ENCODE measurements around the gene PPP1R3G.

PPP1R3G gene

DNA sequence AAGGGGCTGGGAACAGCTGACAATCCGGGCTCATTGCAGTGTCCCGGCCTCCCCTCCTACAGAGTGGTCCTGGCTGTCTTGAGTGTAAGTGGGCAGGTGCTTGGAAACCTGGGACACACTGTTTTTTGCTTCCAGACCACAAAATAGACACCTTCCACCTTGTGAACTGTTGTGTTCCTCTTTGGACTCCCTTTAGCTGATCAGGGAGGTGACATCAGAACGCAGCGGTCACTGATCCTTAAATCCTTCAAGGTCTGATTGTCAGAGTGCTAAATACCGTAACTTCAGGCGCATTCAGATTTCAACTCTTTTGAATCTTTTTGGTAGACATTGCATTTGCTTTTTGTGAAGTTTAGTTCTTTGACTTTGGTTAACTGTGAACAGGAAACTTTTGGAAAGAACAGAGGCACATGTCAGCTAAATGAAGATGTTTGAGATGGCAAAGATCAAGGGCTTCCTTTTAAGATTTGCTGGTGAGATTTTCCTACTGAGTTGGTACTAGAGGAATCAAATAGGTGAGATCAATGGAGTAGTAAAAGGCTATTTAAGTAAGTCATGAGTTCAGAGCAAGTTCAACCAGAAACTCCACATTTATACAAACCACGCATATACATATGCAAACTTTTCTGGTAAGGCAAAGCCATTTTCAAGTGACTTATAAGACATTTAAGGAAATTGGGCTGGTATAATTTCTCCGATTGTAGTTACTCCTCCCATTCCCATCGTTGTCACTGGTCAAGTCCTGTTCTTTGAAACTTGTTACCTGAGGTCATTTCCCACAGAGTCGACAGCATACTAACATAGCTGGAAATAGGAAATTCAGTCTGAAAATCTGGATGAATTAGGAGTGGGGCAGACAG, 6.3 kb downstream of the PPP1R3G start:
- TF ChIP-seq, protein P1, sequence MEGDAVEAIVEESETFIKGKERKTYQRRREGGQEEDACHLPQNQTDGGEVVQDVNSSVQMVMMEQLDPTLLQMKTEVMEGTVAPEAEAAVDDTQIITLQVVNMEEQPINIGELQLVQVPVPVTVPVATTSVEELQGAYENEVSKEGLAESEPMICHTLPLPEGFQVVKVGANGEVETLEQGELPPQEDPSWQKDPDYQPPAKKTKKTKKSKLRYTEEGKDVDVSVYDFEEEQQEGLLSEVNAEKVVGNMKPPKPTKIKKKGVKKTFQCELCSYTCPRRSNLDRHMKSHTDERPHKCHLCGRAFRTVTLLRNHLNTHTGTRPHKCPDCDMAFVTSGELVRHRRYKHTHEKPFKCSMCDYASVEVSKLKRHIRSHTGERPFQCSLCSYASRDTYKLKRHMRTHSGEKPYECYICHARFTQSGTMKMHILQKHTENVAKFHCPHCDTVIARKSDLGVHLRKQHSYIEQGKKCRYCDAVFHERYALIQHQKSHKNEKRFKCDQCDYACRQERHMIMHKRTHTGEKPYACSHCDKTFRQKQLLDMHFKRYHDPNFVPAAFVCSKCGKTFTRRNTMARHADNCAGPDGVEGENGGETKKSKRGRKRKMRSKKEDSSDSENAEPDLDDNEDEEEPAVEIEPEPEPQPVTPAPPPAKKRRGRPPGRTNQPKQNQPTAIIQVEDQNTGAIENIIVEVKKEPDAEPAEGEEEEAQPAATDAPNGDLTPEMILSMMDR (IDR thresholded peaks at IDR 0.05; ENCODE audit: borderline replicate concordance, insufficient read depth, low read depth, low read length) = no peak

DNA sequence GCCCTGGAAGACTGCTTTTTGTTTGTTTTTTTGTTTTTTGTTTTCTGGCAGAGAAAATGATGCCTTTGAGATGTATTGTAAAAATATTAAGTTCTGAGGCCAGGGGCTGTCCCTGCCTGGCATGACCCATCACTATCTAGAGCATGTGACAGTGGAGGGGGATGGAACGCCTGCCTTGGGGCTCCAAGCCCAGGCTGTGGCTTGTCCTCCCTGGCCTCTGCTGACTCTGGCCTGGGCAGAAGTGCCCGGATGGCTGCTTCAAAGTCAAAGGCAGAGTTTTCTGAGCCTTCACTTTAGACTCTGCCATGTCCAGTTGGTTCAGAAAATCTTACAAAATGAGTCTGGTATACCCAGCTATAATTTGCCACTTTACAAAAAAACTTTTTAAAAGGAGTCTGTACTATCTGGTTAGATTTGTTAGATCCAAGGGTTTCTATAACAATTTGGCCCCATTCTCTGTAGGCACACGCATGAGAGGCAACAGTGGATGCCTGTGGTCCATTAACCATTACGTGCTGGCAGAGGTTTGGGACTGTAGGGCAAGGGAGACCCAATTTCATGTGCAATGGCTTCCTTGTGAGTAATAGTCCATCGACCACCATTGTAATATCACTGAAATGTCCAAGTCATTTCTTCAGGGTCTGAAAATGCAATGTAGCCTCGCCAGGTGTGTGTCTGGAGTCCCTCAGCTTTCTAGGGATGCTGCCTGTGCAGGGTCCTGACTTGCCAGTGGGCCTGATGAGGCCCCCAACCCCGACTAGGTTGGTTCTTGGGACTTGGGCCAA, 8.3 kb downstream of the PPP1R3G start:
- no peak overlapping the region for H3K4me3 ChIP-seq (ENCODE audit: low read depth, low read length)
- TF ChIP-seq, protein P1 (IDR thresholded peaks at IDR 0.05; ENCODE audit: borderline replicate concordance, insufficient read depth, low read depth, low read length) = no peak

More for the DNA sequence above, 6.3 kb downstream of the PPP1R3G start:
- no peak overlapping the region for H3K4me3 ChIP-seq (ENCODE audit: low read depth, low read length)

DNA sequence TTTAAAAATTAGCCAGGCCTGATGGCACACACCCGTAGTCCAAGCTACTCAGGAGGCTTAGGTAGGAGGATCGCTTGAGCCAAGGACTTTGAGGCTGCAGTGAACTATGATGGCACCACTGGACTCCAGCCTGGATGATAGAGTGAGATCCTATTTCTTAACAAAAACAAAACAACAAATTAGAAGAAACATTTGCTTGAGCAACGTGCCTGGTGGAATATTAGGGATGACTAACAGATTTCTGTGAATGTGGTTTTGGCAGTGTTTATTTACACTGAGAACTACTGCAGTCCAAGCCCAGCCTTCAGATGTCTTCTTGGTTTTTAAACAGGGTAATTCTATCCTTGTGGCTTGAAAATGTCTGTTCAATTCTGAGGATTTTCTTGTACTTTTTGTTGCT, 9.2 kb downstream of the PPP1R3G start:
- TF ChIP-seq, protein P1 (IDR thresholded peaks at IDR 0.05; ENCODE audit: borderline replicate concordance, insufficient read depth, low read depth, low read length) = no peak
- no peak overlapping the region for H3K4me3 ChIP-seq (ENCODE audit: low read depth, low read length)

DNA sequence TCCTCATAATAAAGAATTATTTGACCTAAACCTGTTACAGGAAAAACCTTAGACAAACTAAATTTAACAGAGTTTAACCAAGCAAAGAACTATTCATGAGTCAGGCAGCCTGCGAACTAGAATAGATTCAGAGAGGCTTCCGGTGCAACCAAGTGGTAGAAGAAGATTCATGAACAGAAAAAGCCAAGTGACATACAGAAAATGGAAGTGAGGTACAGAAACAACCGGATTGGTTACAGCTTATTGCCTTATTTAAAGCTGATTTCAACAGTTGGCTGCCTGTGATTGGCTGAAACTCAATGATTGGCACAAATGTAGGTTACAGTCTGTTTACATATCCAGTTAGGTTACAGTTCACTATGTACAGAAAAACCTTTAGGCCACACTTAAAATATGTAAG, 10.1 kb downstream of the PPP1R3G start:
- TF ChIP-seq, protein P1 (IDR thresholded peaks at IDR 0.05; ENCODE audit: borderline replicate concordance, insufficient read depth, low read depth, low read length) = no peak
- no peak overlapping the region for H3K4me3 ChIP-seq (ENCODE audit: low read depth, low read length)

DNA sequence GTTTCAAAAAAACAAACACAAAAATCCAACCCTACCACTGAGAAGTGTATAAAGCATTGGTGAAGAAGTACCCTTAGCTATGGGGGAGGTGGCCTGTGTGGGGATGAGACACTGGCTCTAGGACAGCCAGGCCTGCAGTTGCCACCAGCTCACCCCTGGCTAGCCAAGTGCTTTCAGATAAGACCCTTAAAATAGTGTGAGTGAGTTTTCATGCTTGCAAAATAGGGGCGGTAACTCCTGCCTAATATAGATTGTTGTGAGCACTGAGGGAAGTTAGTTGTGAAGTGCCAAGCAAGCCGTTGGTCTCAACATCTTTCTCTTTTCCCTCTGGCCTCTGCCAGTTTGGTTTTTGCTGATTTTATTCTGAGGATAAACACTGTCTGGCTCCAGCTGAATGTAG, 11.3 kb downstream of the PPP1R3G start:
- TF ChIP-seq, protein P1 (IDR thresholded peaks at IDR 0.05; ENCODE audit: borderline replicate concordance, insufficient read depth, low read depth, low read length) = no peak

DNA sequence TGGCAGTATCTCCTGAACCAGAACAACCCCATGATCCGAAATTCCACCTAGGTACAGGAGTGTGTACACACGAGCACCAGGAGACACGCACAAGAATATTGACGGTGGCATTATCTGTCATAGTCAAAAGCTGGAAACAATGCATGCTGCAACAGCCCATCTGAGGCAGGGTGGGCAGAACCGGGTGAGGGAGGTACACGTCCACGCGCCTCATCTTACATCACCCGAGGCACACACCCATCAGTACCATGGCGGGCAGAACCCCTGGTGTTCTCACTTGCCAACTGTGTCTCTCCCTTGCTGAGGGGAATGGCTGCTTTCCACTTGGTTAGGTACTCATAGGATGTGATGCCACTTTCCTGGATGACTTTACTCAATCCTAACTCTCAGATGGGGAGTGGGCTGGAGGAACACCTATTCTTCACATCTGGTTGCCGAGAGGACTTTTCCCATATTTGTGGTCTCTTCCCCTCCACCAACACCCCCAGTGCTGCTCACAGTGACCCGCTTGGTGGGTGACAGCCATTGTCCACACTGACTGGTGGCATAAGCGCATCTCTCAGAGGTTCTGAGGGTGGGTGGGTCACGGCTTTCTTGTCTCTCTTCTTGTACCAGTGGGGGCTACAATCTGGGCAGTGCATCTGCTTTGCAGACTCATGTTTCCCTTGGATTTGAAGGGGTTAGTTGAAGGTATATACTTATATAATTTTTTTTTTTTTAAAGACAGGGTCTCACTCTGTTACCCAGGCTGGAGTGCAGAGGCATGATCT, 13.5 kb downstream of the PPP1R3G start:
- no peak overlapping the region for H3K4me3 ChIP-seq (ENCODE audit: low read depth, low read length)

More for the DNA sequence above, 11.3 kb downstream of the PPP1R3G start:
- H3K4me3 ChIP-seq (ENCODE audit: low read depth, low read length) = no peak overlapping the region

More for the DNA sequence above, 13.5 kb downstream of the PPP1R3G start:
- TF ChIP-seq, protein P1 (IDR thresholded peaks at IDR 0.05; ENCODE audit: borderline replicate concordance, insufficient read depth, low read depth, low read length) = no peak
